Activated T-helper 1 cell treated with anti-CD3 and anti-CD28 coated beads, Interleukin-12 subunit alpha, Interleukin-12 subunit beta, Interleukin-2, Interleukin-4 antibody, amounts not matched to agents 30 ng/mL and 10 ng/mL and 1 ng/mL, durations not matched to agents 14 hours and 24 hours and 36 hours (primary cell): ENCODE measurements around the gene TEX53. TPM values are rescaled to one million over a fixed set of nuclear protein-coding genes. Genes with fewer than 3 reads are reported as not detected.

Experiments used
- DNase-seq: peaks from one replicate; pipeline ENCODE4 v3.0.0; 2021; ENCODE audit warnings: low spot score
- H3K27ac Mint-ChIP-seq: one replicate; pipeline ENCODE4 v1.8.0; 2021; ENCODE audit warnings: mild to moderate bottlenecking, mixed read lengths
- H3K27me3 Mint-ChIP-seq: one replicate; pipeline ENCODE4 v1.8.0; 2022; ENCODE audit warnings: mild to moderate bottlenecking, moderate library complexity, mixed read lengths; ENCODE audit not compliant: insufficient read depth
- H3K36me3 Mint-ChIP-seq: one replicate; pipeline ENCODE4 v1.8.0; 2021; ENCODE audit warnings: low read depth, mixed read lengths
- H3K4me1 Mint-ChIP-seq: one replicate; pipeline ENCODE4 v1.8.0; 2021; ENCODE audit warnings: low read depth, mixed read lengths
- H3K4me3 Mint-ChIP-seq: one replicate; pipeline ENCODE4 v1.8.0; 2021; ENCODE audit warnings: mild to moderate bottlenecking, moderate library complexity, mixed read lengths
- H3K9me3 Mint-ChIP-seq: one replicate; pipeline ENCODE4 v1.8.0; 2021; ENCODE audit warnings: mixed read lengths
- intact Hi-C: fragments of 100-400 bp; cut with micrococcal nuclease; formaldehyde crosslinking; loops from one replicate; pipeline ENCODE4 v1.15.1; 2024
- total RNA-seq: library from RNA; stranded (reverse); gene quantifications from 2 replicates; pipeline ENCODE4 v1.2.3, GENCODE V29; 2022

Gene TEX53
- total RNA-seq, 1 donor from 2014 or later: not detected

GRCh38 chr9:114689813-114690212 lies 32.2 kb upstream of the TEX53 start:
- DNase-seq: no peak
- intact Hi-C loops: loop anchor here (1.0 to 10.0 kb wide), 8 partner anchors 8 to 1175 kb away; partner anchors contain the start of genes TNFSF15 and TNFSF8
- Mint-ChIP-seq H3K9me3 (peaks cover 25% of the 10 kb centered on the region), H3K27me3 (no peaks in the 10 kb centered on the region), H3K27ac (peak overlapping the region; percentile 98), H3K36me3 (peaks cover 31% of the 10 kb centered on the region), H3K4me3 (no peak overlapping the region), H3K4me1 (peaks cover 94% of the 10 kb centered on the region)

- Mint-ChIP-seq H3K36me3 (peaks cover 35% of the 10 kb centered on the region), H3K9me3 (peaks cover 29% of the 10 kb centered on the region), H3K4me1 (peaks cover 94% of the 10 kb centered on the region), H3K27me3 (no peaks in the 10 kb centered on the region), H3K4me3 (no peak overlapping the region), H3K27ac (peak overlapping the region; percentile 98)
- intact Hi-C loops: no loop called here
- DNase-seq: no peak
Observed at GRCh38 chr9:114688909-114689610, 31.5 kb upstream of the TEX53 start.

GRCh38 chr9:114688379-114688778 lies 30.8 kb upstream of the TEX53 start:
- Mint-ChIP-seq H3K4me3 (no peak overlapping the region), H3K36me3 (peaks cover 36% of the 10 kb centered on the region), H3K4me1 (peaks cover 91% of the 10 kb centered on the region), H3K9me3 (peaks cover 30% of the 10 kb centered on the region), H3K27ac (peak overlapping the region; percentile 98), H3K27me3 (no peaks in the 10 kb centered on the region)
- intact Hi-C loops: no loop called here
- no peak for DNase-seq

- Mint-ChIP-seq H3K4me3 (peak overlapping the region; percentile 31), H3K27ac (peak overlapping the region; percentile 98), H3K4me1 (peaks cover 88% of the 10 kb centered on the region), H3K27me3 (no peaks in the 10 kb centered on the region), H3K36me3 (peaks cover 36% of the 10 kb centered on the region), H3K9me3 (peaks cover 30% of the 10 kb centered on the region)
- intact Hi-C loops: no loop called here
- DNase-seq: no peak
Observed at GRCh38 chr9:114687034-114687433, 29.4 kb upstream of the TEX53 start.

- no peak for DNase-seq
- H3K9me3 Mint-ChIP-seq: peaks cover 30% of the 10 kb centered on the region
- intact Hi-C loops: loop anchor here (1.0 kb wide), 3 partner anchors 33 to 303 kb away; no protein-coding TSS in a partner anchor
- H3K4me1 Mint-ChIP-seq: peaks cover 87% of the 10 kb centered on the region
- H3K27ac Mint-ChIP-seq: peak overlapping the region; percentile 98
- H3K27me3 Mint-ChIP-seq: no peaks in the 10 kb centered on the region
- H3K4me3 Mint-ChIP-seq: peak overlapping the region; percentile 65
- peaks cover 36% of the 10 kb centered on the region for H3K36me3 Mint-ChIP-seq
Observed at GRCh38 chr9:114685951-114686350, 28.3 kb upstream of the TEX53 start.

GRCh38 chr9:114684036-114684435 lies 26.4 kb upstream of the TEX53 start:
- no peak for DNase-seq
- H3K27me3 Mint-ChIP-seq: no peaks in the 10 kb centered on the region
- H3K36me3 Mint-ChIP-seq: peaks cover 30% of the 10 kb centered on the region
- intact Hi-C loops: no loop called here
- peak overlapping the region; percentile 80 for H3K27ac Mint-ChIP-seq
- peaks cover 81% of the 10 kb centered on the region for H3K4me1 Mint-ChIP-seq
- H3K4me3 Mint-ChIP-seq: peak overlapping the region; percentile 38
- H3K9me3 Mint-ChIP-seq: peaks cover 30% of the 10 kb centered on the region

GRCh38 chr9:114682846-114683245 lies 25.2 kb upstream of the TEX53 start:
- no peaks in the 10 kb centered on the region for H3K27me3 Mint-ChIP-seq
- intact Hi-C loops: loop anchor here (1.0 kb wide), 6 partner anchors 15 to 306 kb away; partner anchors contain the start of genes TNFSF15 and TNFSF8
- peaks cover 19% of the 10 kb centered on the region for H3K9me3 Mint-ChIP-seq
- H3K4me1 Mint-ChIP-seq: peaks cover 81% of the 10 kb centered on the region
- DNase-seq: no peak
- H3K4me3 Mint-ChIP-seq: no peak overlapping the region
- peaks cover 22% of the 10 kb centered on the region for H3K36me3 Mint-ChIP-seq
- H3K27ac Mint-ChIP-seq: peak overlapping the region; percentile 49

- peak; percentile 76 for DNase-seq
- Mint-ChIP-seq H3K9me3 (peaks cover 13% of the 10 kb centered on the region), H3K4me1 (peaks cover 81% of the 10 kb centered on the region), H3K27ac (peak within 1 kb of the TSS; percentile 97), H3K27me3 (no peaks in the 10 kb centered on the region), H3K4me3 (peak within 1 kb of the TSS; percentile 49), H3K36me3 (peaks cover 17% of the 10 kb centered on the region)
- intact Hi-C loops: loop anchor here (1.0 kb wide), 8 partner anchors 17 to 333 kb away; partner anchors contain the start of genes TNFSF15 and TNFSF8
Observed at GRCh38 chr9:114681594-114682332, 24.2 kb upstream of the TEX53 start, which contains the start of gene TEX48. TSS of gene TEX48 (minus strand) at chr9:114682192. CDS start at chr9:114671723, 10,469 bp downstream.

- peaks cover 7% of the 10 kb centered on the region for H3K36me3 Mint-ChIP-seq
Observed at GRCh38 chr9:114680259-114681001, 22.8 kb upstream of the TEX53 start.

GRCh38 chr9:114678795-114679194 lies 21.2 kb upstream of the TEX53 start:
- intact Hi-C loops: no loop called here
- H3K36me3 Mint-ChIP-seq: peaks cover 5% of the 10 kb centered on the region
- no peaks in the 10 kb centered on the region for H3K27me3 Mint-ChIP-seq
- H3K4me3 Mint-ChIP-seq: no peak overlapping the region
- no peak overlapping the region for H3K27ac Mint-ChIP-seq
- peaks cover 79% of the 10 kb centered on the region for H3K4me1 Mint-ChIP-seq
- H3K9me3 Mint-ChIP-seq: peaks cover 3% of the 10 kb centered on the region
- DNase-seq: no peak

More at GRCh38 chr9:114680259-114681001, 22.8 kb upstream of the TEX53 start:
- DNase-seq: no peak
- intact Hi-C loops: loop anchor here (1.0 kb wide), 2 partner anchors 228 to 334 kb away; no protein-coding TSS in a partner anchor
- H3K27ac Mint-ChIP-seq: peak overlapping the region; percentile 77
- H3K4me1 Mint-ChIP-seq: peaks cover 73% of the 10 kb centered on the region
- peaks cover 5% of the 10 kb centered on the region for H3K9me3 Mint-ChIP-seq
- H3K27me3 Mint-ChIP-seq: no peaks in the 10 kb centered on the region
- no peak overlapping the region for H3K4me3 Mint-ChIP-seq

- H3K4me3 Mint-ChIP-seq: no peak overlapping the region
- no peaks in the 10 kb centered on the region for H3K27me3 Mint-ChIP-seq
- no peak for DNase-seq
- intact Hi-C loops: no loop called here
- peak overlapping the region; percentile 74 for H3K27ac Mint-ChIP-seq
- H3K4me1 Mint-ChIP-seq: peaks cover 80% of the 10 kb centered on the region
- H3K36me3 Mint-ChIP-seq: peaks cover 5% of the 10 kb centered on the region
- peaks cover 3% of the 10 kb centered on the region for H3K9me3 Mint-ChIP-seq
Observed at GRCh38 chr9:114678130-114678529, 20.5 kb upstream of the TEX53 start.

GRCh38 chr9:114677418-114677817 lies 19.8 kb upstream of the TEX53 start:
- no peak for DNase-seq
- Mint-ChIP-seq H3K4me1 (peaks cover 73% of the 10 kb centered on the region), H3K9me3 (peaks cover 3% of the 10 kb centered on the region), H3K4me3 (no peak overlapping the region), H3K27me3 (peaks cover 4% of the 10 kb centered on the region), H3K36me3 (peaks cover 7% of the 10 kb centered on the region), H3K27ac (no peak overlapping the region)
- intact Hi-C loops: no loop called here
